GM18517 (cell line): ENCODE data around the gene SLC36A3.
"Not testable (repeated sequence)": the region's sequence is repeated elsewhere in the genome, so short reads cannot be mapped to it uniquely, and the experiment has no call there.

ENCODE experiments used
- ATAC-seq: cut with Tn5 transposase; IDR thresholded peaks from one replicate; pipeline ENCODE4 v1.9.1; 2021; ENCODE audit warnings: mild to moderate bottlenecking, moderate library complexity; ENCODE audit not compliant: unreplicated experiment

SLC36A3 gene

DNA sequence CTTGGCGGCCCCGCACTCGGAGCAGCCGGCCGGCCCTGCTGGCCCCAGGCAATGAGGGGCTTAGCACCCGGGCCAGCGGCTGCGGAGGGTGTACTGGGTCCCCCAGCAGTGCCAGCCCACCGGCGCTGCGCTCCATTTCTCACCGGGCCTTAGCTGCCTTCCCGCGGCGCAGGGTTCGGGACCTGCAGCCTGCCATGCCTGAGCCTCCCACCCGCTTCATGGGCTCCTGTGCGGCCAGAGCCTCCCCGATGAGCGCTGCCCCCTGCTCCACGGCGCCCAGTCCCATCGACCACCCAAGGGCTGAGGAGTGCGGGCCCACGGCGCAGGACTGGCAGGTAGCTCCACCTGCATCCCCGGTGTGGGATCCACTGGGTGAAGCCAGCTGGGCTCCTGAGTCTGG lies 5.7 kb upstream of the SLC36A3 start:
- ATAC-seq, result not testable (repeated sequence)

DNA sequence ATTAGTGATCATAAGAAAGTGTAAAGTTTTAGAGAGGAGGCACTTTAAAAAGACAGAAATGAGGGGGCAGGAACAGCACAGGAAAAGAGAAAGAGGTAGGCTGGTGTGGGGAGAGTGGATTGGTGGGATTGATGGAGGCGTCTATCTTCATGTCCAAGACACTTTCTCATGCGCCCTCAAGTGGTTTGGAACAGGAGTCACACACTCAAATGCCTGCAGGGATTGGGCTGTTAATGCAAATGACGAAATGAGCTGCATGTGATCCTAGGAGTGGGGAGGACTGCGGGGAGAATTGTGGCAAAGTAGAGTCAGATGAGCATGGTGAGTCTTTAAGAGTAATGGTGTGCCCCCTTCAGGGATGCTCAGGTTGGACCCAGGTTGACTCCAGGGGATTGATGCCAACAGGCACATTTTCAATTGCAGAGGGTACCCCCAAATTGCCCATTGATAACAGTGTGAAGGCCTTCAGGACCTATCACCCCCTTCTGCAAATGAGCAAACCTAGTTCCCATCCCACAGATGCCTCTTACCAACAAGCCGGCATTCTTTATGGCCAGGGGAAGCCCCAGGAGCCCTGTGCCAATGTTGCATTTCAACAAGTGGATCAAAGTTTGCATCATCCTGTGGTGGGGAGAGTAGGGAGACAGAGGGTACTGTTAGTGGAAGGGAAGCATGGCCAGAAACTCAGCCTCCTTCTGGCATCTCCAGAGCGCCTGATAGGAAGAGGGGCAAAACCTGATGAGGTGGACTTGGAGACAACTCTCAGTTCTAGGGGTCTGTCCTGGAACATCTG lies 5.3 kb downstream of the SLC36A3 start:
- no peak for ATAC-seq

DNA sequence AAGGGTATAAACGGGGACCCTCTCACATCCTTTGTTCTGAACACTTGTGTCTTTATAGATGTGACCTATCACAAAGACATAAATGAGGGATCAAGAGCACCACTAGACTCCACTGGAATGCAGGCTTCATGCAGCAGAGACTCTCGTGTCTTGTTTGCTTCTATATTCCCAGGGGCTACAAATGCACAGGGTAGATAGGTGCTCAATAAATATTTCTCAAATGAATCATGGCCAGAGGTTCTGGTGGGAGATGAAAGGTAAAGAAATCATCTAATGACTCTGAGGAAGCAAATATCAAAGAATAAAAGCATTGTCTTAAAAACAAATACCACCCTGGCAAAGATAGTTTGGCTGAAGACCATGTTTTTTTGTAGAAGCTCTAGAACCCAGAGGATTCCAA lies 6.6 kb downstream of the SLC36A3 start:
- ATAC-seq, result no peak

DNA sequence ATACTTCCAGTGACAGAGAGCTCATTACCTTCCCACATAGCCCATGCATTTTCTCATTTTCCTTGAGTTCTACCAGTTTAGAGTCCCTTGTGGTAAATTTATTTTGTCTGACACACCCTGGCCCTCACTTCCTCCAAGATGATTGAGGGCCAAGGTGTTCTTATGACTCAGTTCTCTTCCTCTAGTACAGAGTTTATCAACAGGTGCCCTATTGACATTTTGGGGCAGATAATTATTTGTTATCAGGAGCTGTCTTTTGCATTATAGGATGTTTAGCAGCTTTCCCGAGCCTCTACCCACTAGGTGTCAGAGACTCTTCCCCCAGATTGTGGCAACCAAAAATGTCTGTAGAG lies 7.1 kb downstream of the SLC36A3 start:
- ATAC-seq, result no peak

DNA sequence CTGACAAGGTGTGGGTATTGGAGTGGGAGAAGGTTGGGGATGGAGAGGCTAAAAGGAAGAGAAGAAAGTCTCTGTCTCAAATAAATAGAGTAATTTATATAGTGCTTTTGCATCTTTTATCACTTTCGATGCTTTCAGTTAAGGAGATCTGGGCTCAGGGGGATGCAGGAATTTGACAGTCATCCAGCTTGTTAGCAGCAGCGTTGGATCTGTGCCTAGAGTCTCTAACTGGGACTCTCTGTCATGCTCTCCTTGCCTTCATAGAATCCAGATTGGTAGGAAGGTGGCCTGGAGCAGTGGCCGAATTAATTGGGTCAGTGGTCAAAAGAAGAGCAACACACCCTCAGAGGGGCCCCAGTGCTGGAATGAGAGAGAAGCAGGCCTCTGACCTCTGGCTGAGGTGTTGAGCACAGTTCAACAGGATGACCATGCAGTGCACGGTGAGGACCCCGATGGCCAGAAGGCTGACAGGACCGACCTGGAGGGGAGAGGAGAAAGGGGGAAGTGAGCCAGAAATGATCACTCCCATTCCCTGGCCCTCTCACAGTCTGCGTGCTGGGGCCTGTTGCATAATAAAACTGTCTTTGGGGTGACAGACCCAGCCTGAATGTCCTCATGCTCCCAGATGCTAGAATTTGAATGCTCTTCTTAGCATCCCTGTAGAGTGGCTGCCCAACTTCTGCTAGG lies 7.6 kb downstream of the SLC36A3 start:
- no peak for ATAC-seq

DNA sequence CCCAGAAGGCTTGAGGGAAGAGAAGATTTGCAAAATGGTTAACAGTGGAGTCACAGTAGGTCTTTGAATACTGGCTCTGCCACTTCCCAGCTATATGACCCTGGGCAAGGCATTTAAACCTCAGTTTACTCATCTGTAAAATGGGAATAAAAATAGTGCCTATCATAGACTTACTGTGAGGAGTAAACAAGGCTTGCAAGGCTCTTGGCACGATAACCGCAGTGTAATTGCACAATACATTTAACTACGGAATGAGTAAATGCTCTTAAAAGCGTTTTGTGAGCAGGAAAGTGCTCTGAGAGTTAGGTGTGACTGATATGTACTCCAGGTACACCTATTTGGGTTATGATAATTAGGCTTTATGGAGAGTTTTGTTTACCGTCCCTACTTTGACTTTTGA lies 8.4 kb downstream of the SLC36A3 start:
- no peak for ATAC-seq

DNA sequence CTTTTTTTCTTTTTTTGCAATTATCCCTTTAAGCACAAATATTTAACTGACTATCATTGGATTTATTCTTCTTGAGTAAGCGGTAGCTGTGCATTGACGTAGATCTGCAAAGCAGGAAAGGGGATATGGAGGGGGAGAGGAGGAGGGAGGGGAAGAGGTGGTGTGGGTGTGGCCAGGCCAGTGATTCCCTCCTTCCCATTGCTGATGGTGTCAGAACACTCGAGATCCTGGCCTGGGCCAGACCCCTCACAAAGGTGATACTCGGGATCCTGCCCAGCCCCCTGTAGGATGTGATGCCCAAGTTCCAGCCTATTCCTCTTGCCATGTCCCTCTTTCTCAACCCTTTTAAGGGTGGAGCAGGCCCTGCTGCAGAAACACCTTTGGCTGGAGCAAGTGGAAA lies 9.9 kb downstream of the SLC36A3 start:
- ATAC-seq, result no peak

DNA sequence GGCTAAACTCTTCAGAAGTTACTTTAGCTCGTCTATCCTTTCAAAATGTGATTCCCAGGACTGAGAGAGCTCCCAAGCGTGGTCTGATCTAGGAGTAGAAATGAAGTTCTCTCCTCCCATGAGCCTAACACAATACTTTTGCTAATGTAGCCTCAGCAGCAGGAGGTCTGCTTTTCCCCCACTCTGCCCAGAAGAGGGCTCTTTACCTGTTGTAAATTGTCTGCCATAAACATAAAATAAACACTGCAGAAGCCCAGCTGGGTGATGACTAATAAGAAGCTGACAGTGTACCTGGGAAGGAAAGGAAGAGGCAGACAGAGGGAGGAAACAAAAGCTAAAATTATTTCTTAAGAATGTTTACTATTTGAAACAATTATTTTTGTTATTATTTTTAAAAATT lies 15.4 kb downstream of the SLC36A3 start:
- ATAC-seq, result no peak

DNA sequence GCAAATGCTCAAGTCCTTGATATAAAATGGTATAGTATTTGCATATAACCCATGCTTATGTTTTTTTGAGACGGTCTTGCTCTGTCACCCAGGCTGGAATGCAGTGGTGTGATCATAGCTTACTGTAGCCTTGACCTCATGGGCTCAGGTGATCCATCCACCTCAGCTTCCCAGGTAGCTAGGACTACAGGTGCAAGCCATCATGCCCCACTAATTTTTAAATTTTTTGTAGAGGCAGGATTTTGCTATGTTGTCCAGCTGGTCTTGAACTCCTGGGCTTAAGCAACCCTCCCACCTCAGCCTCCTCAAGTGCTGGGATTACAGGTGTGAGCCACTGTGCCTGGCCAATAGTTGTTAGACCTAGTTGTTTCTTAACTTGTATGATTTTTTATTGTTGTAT lies 17.3 kb downstream of the SLC36A3 start:
- no peak for ATAC-seq

DNA sequence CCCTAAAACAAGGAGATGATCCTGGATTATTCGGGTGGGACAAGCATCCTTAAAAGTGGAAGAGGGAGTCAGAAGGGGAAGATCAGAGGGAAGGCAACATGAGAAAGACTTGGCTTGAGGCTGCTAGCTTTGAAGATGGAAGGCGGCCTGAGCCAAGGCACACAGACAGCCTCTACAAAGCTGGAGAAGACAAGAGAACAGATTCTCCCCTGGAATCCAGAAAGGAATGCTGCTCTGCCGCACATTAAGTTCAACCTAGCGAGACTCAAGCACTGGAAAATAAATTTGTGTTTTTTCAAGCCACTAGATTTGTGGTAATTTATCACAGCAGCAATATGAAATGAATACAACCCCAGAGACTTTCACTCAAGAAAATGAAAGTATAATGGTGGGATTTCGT lies 17.9 kb downstream of the SLC36A3 start:
- ATAC-seq, result no peak

DNA sequence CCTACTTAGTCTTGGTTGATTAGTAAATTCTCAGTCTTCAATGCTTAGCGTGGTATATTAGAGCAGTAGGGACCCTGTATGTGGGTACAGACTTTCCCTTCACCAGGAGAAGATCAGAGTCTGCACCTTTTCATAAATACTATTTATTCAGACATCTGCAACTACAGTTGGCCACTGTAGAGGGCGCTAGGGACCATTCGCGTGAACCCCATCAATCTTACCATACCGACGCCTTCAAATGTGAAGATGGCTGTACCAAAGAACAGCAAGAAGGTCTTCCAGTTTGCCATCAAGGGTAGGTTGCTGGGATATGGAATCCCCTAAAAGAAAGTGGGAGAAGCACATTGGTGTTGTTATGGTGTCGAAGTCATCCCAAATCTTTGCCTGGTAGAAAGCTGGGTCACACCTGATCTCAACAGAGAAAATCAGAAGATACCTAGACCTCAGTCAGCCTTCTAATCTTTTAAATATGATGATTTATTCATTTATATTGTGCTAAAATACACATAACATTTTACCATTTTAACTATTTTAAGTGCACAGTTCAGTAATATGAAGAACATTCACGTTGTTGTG lies 19.1 kb downstream of the SLC36A3 start:
- no peak for ATAC-seq

DNA sequence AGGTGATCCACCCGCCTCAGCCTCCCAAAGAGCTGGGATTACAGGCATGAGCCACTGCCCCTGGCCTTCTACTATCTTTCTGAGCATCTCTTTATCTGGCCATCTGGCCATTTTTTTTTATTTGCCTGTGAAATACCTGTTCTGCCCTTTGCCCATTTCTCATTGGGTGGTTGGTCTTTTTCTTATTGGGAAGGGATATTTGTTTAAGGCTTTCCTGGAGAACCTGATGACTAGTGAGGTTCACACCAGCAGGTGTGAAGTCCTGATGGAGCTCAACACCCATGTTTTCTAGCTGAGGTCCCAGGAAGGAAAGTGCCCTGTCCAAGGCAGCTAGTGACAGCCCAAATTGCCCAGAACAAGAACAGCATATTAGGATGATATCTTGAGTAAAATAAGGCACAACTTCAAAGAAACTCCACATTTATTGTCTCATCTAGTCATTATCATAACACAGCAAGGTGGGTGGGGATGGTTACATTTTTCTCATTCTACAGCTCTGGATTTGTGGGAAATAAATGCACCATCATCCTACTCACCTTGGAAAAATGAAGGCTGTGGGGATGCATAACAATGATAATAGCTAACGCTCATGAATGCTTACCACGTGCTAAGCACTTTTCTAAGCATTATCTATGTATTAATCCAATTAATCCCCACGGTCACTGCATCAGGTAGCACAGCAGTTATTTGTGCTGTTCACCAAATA lies 20.3 kb downstream of the SLC36A3 start:
- ATAC-seq, result no peak

DNA sequence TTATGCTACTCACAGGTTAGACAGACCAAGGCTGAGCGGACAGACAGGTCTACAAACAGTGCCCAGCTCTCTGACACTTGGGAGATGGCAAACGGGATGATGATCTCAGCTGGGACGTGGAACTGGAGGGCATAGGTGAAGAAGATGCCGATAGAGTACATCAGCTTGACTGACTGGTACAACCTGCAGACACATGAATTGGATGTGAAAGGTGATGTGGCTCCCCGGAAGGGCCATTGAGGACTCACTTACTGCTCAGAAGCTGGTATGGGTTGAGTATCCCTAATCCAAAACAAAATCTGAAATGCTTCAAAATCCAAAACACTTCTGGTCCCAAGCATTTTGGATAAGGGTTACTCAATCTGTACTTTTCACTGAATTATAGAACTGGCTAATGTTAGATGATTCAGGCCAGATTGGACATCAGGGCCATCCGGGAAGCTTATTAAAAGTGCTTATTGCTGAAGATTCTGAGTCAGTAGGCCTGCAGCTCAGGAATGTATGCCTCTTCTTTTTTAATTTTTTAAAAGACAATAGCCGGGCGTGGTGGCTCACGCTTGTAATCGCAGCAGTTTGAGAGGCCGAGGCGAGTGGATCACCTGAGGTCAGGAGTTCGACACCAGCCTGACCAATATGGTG lies 22.4 kb downstream of the SLC36A3 start:
- no peak for ATAC-seq

DNA sequence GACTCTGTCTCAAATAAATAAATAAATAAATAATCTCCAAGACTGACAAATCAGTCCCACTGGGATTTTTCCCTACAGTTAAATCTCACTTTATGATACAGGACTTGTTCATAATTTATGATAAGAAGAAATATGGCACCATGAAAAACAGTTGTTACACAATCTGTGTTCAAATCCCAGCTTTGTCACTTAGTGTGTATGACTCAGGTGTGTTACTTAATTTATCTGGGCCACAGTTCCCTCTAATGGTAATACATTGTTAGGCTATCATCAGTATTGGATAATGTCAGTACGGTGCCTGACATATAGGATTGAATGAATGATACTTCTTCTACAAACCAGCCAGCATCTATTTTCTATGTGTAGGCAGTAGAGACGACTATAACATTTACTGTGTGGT lies 23.1 kb downstream of the SLC36A3 start:
- ATAC-seq, result no peak

DNA sequence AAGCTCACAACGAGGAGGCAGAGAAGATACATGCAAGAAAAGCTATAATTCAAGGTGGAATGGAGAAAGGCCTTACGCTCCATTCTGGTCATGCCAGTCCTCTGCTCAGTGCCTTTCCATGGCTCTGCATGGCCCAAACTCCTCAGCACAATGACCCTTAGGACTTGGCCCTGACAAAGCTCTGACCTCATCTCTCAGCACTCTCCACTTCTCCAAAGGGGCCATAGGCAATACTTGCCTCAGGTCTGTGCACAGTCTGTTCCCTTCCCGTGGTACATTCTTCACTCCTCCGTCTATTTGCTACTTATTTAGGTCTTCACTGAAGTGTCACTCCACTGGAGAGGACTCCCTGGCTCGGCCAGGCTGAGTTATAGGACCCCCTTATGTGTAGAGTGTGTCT lies 24.7 kb downstream of the SLC36A3 start:
- ATAC-seq, result no peak

DNA sequence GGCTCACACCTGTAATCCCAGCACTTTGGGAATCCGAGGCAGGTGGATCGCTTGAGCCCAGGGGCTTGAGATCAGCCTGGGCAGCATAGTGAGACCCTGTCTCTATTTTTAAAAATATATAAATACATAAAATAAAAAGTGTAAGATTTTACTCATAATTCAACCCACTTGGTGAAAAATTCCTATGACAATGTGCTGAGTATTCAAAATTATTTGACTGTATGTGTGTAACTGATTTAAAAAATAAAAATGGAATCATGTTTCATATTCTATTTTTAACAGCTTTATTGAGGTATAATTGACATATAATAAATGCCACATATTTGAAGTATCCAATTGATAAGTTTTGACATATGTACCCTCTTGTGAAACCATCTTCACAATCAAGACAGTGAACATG lies 27.8 kb downstream of the SLC36A3 start:
- no peak for ATAC-seq

DNA sequence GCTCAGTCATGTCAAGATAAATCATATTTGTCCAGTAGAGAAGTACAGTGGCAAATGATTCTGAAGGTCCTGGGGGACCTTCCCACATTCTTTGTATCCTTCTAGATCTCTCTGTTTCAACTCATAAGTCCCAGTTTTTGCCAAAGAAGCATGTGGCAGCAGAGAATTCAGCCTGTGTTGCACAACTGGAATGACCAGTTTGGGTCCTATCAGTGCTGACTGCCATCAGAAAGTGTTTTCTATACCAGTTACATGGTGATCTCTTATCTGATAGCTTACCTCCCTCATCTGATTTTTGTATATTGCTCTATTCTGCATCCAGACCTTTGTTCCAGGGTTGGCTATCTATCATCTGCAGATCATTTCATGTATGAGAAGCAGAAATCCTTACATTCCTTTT lies 28.9 kb downstream of the SLC36A3 start:
- no peak for ATAC-seq

DNA sequence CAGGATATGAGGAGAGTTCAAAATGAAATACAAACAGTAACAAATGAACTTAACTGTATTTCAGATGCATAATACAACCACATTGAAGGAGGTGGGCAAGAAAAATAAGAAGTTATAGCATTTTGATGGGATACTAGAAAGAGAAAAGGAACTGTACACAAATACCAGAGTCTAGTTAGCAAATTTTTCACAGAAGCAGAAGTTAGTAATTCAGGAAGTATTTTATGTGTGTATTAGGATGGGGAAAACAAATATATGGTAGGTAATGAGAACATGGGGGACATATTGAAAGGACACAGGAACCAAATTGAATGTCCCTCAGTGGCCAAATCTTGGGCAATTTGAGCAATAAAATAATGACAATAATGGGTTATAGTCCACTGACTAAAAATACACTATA lies 32.2 kb downstream of the SLC36A3 start:
- ATAC-seq, result no peak

DNA sequence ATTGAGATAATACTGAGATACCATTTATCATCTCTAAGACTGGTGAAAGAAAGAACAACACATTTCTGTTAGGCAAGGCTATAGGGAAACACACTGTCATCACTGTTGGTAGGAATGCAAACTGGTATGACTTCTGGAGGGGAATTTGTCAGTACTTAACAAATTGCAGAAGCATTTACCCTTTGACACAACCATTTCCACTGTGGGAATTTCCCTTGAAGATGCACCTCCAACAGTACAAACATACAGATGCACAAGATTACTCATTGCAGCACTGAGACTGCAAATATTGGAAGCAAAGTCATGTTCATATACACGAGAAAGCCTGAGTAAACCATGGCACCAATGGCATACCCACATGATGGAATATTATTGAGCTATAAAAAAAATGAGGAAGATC lies 33.0 kb downstream of the SLC36A3 start:
- ATAC-seq, result peak; percentile 96

DNA sequence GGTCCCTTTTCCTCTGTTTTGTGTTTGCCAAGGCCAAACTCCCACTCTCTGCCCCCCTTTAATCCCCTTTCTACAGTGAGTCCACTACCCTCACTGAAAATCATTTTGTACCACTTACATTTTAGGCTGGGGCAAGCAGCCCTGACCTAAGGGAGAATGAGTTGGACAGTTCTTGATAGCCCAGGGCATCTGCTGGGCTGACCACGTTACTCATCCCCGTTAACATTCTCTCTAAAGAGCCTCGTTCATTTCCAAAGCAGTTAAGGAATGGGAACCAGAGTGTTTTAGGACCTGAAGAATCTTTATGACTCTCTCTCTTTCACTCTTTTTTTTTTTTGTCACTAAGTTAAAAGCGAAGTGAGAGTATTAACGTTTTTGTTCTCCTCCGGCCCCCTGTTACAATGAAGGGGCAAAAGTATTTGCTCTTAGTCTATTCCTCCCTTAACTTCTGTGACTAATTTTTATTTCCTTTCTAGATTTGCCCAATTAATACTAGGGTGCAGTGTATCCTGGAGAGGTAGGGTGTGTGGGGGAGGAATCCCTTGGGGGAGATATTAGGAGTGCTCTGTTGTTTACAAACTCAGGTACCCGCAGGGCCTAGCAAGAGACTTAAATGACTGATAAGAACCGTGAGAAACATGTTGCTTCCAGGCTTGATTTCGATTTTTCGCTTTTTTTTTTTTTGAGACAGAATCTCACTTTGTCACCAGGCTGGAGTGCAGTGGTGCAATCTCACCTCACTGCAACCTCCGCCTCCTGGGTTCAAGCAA lies 35.9 kb downstream of the SLC36A3 start:
- ATAC-seq, result no peak

DNA sequence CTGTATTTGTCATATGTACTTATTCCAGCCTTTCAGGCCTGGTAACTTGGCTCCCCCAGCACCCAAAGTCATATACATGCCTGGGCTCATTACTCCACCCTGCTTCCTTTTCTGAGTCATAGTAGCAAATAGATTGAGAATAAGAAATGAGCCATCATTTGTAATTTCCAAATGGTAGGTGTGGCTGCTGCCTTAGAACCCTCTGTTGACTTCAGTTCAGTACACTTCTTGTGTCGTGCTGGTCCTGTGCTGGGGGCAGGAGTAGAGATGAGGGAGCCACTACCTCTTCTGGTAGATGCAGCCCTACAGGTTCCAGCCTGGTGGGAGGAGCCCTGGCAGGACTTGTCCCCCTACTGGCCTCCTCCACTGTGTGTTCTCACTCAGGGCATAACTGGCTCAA lies 39.5 kb downstream of the SLC36A3 start:
- no peak for ATAC-seq
